ENCODE measurements around the gene MERTK. TPM values are rescaled to one million over a fixed set of nuclear protein-coding genes. Genes with fewer than 3 reads are reported as not detected.

The MERTK gene
- total and polyA plus RNA-seq, 2 of the 13 experiments (the other 11 are each of a cell fraction or from before 2014, with no cell fraction given), result 37.3 to 44.7 TPM

DNA sequence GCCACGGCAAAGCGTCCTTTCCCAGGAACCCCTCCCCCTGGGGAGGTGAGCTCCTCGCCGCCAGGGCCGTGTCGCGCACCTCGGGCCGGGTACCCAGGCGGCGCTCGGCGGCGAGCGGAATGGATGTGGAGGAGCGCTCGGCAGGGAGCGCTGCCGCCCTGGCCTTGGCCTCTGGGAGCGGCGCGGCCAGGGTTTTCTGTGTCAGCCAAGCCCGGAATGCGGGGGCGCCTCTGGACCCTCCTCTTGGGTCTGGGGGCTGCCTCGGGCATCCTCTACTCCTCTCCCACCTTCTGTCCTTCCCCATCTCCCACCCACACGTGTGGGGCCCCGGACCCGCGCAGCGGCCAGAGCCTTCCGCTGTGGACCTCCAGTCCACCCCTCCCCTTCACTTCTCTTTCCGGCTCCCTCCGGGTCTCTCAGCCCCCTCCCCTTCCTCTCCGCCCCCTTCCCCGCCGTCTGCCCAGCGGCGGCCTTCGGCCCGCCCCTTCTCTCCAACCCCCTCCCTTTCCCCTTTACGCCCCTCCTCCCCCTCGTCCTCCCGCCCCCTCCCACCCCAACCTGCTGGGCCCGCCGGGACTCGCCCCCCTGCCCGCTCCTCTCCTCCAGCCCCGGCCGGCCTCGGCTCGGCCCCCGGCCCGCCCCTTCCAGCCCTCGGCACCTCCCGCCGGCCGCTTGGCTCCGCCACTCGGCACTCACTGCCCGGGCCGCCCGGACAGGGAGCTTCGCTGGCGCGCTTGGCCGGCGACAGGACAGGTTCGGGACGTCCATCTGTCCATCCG lies at the start of gene MERTK (continued):
- TF ChIP-seq, protein P1, sequence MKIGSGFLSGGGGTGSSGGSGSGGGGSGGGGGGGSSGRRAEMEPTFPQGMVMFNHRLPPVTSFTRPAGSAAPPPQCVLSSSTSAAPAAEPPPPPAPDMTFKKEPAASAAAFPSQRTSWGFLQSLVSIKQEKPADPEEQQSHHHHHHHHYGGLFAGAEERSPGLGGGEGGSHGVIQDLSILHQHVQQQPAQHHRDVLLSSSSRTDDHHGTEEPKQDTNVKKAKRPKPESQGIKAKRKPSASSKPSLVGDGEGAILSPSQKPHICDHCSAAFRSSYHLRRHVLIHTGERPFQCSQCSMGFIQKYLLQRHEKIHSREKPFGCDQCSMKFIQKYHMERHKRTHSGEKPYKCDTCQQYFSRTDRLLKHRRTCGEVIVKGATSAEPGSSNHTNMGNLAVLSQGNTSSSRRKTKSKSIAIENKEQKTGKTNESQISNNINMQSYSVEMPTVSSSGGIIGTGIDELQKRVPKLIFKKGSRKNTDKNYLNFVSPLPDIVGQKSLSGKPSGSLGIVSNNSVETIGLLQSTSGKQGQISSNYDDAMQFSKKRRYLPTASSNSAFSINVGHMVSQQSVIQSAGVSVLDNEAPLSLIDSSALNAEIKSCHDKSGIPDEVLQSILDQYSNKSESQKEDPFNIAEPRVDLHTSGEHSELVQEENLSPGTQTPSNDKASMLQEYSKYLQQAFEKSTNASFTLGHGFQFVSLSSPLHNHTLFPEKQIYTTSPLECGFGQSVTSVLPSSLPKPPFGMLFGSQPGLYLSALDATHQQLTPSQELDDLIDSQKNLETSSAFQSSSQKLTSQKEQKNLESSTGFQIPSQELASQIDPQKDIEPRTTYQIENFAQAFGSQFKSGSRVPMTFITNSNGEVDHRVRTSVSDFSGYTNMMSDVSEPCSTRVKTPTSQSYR (CRISPR knock-in tag; IDR thresholded peaks at IDR 0.05; ENCODE audit: borderline replicate concordance), result peak; percentile 56; the same call in 1 of the 2 replicates
- TF ChIP-seq ZBTB38 (CRISPR knock-in tag; IDR thresholded peaks at IDR 0.05) (peak; percentile 69; the same call in 1 of the 2 replicates), KLF12 (CRISPR knock-in tag; IDR thresholded peaks at IDR 0.05; ENCODE audit: borderline replicate concordance) (no peak), MLX (CRISPR knock-in tag; IDR thresholded peaks at IDR 0.05) (no peak), TMF1 (CRISPR knock-in tag; IDR thresholded peaks at IDR 0.05; ENCODE audit: low read depth) (no peak), E2F1 (CRISPR knock-in tag; IDR thresholded peaks at IDR 0.05) (no peak; the same call in 1 of the 2 replicates), CHD2 (IDR thresholded peaks at IDR 0.05; ENCODE audit: low read depth, low read length) (no peak), KAT8 (CRISPR knock-in tag; IDR thresholded peaks at IDR 0.05) (peak; percentile 87; the same call in 1 of the 2 replicates), EEA1 (CRISPR knock-in tag; IDR thresholded peaks at IDR 0.05; ENCODE audit: borderline replicate concordance) (0 out of 2 replicates have a peak, but pooled peaks have one; percentile 73), ZNF121 (CRISPR knock-in tag; IDR thresholded peaks at IDR 0.05) (peak; percentile 86), RCOR2 (CRISPR knock-in tag; IDR thresholded peaks at IDR 0.05) (0 out of 2 replicates have a peak, but pooled peaks have one; percentile 56), BCL6 (CRISPR knock-in tag; IDR thresholded peaks at IDR 0.05) (peak; percentile 72), MAF1 (CRISPR knock-in tag; IDR thresholded peaks at IDR 0.05; ENCODE audit: borderline replicate concordance) (peak; percentile 57; the same call in 1 of the 2 replicates), KDM4B (CRISPR knock-in tag; IDR thresholded peaks at IDR 0.05) (0 out of 2 replicates have a peak, but pooled peaks have one; percentile 48), SCMH1 (CRISPR knock-in tag; IDR thresholded peaks at IDR 0.05; ENCODE audit: borderline replicate concordance) (no peak), ZNF782 (CRISPR knock-in tag; IDR thresholded peaks at IDR 0.05; ENCODE audit: borderline replicate concordance) (no peak; the same call in 1 of the 2 replicates), ZNF790 (CRISPR knock-in tag; IDR thresholded peaks at IDR 0.05; ENCODE audit: borderline replicate concordance) (no peak; the same call in 1 of the 2 replicates), IKZF1 (IDR thresholded peaks at IDR 0.05) (no peak), ZNF788 (CRISPR knock-in tag; IDR thresholded peaks at IDR 0.05; ENCODE audit: borderline replicate concordance) (no peak), POGZ (CRISPR knock-in tag; IDR thresholded peaks at IDR 0.05) (peak; percentile 25), ARNT2 (CRISPR knock-in tag; IDR thresholded peaks at IDR 0.05; ENCODE audit: low read depth) (no peak; the same call in 1 of the 2 replicates), ZNF335 (CRISPR knock-in tag; IDR thresholded peaks at IDR 0.05) (no peak; the same call in 1 of the 2 replicates), ZNF737 (CRISPR knock-in tag; IDR thresholded peaks at IDR 0.05; ENCODE audit: borderline replicate concordance) (peak; percentile 54; the same call in 1 of the 2 replicates)
- TF ChIP-seq, protein P2, sequence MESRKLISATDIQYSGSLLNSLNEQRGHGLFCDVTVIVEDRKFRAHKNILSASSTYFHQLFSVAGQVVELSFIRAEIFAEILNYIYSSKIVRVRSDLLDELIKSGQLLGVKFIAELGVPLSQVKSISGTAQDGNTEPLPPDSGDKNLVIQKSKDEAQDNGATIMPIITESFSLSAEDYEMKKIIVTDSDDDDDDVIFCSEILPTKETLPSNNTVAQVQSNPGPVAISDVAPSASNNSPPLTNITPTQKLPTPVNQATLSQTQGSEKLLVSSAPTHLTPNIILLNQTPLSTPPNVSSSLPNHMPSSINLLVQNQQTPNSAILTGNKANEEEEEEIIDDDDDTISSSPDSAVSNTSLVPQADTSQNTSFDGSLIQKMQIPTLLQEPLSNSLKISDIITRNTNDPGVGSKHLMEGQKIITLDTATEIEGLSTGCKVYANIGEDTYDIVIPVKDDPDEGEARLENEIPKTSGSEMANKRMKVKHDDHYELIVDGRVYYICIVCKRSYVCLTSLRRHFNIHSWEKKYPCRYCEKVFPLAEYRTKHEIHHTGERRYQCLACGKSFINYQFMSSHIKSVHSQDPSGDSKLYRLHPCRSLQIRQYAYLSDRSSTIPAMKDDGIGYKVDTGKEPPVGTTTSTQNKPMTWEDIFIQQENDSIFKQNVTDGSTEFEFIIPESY (CRISPR knock-in tag; IDR thresholded peaks at IDR 0.05), result peak; percentile 35; the same call in 1 of the 2 replicates
